GM18907 (cell line): ENCODE data around the gene POLR3G.

Experiments
- ATAC-seq: cut with Tn5 transposase; IDR thresholded peaks from one replicate; pipeline ENCODE4 v1.9.1; 2021; ENCODE audit warnings: mild to moderate bottlenecking, moderate library complexity; ENCODE audit not compliant: unreplicated experiment

Gene POLR3G

GRCh38 chr5:90495146-90495545 is 20.5 kb downstream of the POLR3G start:
- no peak for ATAC-seq

- ATAC-seq, result no peak
Measured at GRCh38 chr5:90503596-90503995, 28.9 kb downstream of the POLR3G start.

GRCh38 chr5:90504743-90505142 is 30.1 kb downstream of the POLR3G start:
- ATAC-seq, result no peak

GRCh38 chr5:90506221-90506620 is 31.6 kb downstream of the POLR3G start:
- no peak for ATAC-seq

- ATAC-seq, result no peak
Measured at GRCh38 chr5:90510438-90510837, 35.8 kb downstream of the POLR3G start.

- ATAC-seq, result no peak
Measured at GRCh38 chr5:90514520-90514919, 39.9 kb downstream of the POLR3G start.

- no peak for ATAC-seq
Measured at GRCh38 chr5:90518661-90519060, 44.0 kb downstream of the POLR3G start.

GRCh38 chr5:90519081-90519480 is 44.4 kb downstream of the POLR3G start:
- ATAC-seq, result no peak

- ATAC-seq, result peak; percentile 1
Measured at GRCh38 chr5:90528601-90529193, 54.0 kb downstream of the POLR3G start.

- ATAC-seq, result peak; percentile 95
Measured at GRCh38 chr5:90529194-90529938, 54.7 kb downstream of the POLR3G start, which contains the start of gene LYSMD3. TSS of gene LYSMD3 (minus strand) at chr5:90529584. CDS start at chr5:90525289, 4,295 bp downstream.

- peak; percentile 63 for ATAC-seq
Measured at GRCh38 chr5:90529939-90530677, 55.4 kb downstream of the POLR3G start.

GRCh38 chr5:90530736-90531487 is 56.2 kb downstream of the POLR3G start:
- no peak for ATAC-seq

GRCh38 chr5:90533794-90534193 is 59.1 kb downstream of the POLR3G start:
- no peak for ATAC-seq

- ATAC-seq, result no peak
Measured at GRCh38 chr5:90534922-90535321, 60.3 kb downstream of the POLR3G start.

GRCh38 chr5:90542827-90543519 is 68.3 kb downstream of the POLR3G start:
- no peak for ATAC-seq

GRCh38 chr5:90545511-90545910 is 70.8 kb downstream of the POLR3G start:
- ATAC-seq, result no peak

GRCh38 chr5:90546216-90546837 is 71.7 kb downstream of the POLR3G start:
- ATAC-seq, result no peak

- no peak for ATAC-seq
Measured at GRCh38 chr5:90547072-90547536, 72.4 kb downstream of the POLR3G start.

GRCh38 chr5:90548069-90548593 is 73.5 kb downstream of the POLR3G start:
- no peak for ATAC-seq

GRCh38 chr5:90549223-90549622 is 74.6 kb downstream of the POLR3G start:
- no peak for ATAC-seq
